ENCODE results near the gene SLC16A4. TPM values are rescaled to one million over a fixed set of nuclear protein-coding genes. Genes with fewer than 3 reads are reported as not detected.

SLC16A4 gene
- total RNA-seq, 1 experiment from 2014 or later, result 0.46 TPM

DNA sequence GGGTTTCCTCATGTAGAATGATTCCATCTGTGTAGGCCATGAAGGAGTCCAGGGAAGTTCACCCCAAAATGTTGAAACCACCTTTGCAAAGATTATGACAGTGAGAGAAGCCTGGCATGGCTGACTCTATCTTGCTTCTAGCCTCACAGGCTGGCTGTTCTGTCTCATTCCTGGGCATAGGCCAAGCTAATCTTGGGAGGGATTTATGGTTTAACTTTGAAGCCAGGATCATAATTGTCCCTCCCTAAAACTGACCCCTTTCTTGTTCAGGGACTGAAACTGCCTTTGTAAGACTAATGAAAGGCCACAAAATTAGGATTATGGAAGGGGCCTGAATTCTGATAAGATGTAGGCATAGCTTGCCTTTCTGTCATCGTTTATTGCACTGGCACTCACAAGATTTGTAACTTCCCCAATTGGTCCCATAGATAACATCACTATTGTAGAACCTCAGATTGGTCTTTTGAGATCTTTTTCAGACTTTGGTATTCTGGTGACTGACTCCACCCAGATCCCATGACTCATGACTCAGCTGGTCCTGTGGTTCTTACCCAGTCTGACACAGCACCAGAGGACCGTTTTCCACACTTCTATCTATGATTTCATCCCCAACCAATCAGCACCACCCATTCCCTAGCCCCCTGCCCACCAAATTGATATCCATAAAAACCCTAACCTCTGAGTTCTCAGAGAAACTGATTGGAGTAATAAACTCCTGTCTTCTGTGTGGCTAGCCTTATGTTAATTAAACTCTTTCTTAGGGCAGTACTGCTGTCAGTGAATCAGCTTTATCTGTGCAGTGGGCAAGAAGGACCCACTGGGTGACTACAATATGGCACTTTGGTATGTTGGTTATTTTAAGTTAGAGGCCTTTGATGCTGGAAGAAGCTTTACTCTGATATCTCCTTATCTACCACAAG, 30.3 kb upstream of the SLC16A4 start:
- CTCF ChIA-PET, result no interaction called here
- Histone ChIP-seq H3K27me3 (ENCODE audit: control insufficient read depth, insufficient read depth, low read length) (no peaks in the 10 kb centered on the region), H3K9me3 (ENCODE audit: control insufficient read depth, insufficient read depth, low read depth, low read length) (no peaks in the 10 kb centered on the region), H3K27ac (ENCODE audit: low read length) (no peak overlapping the region), H3K4me3 (ENCODE audit: low read depth in 2 of 2, low read length in 2 of 2) (no peak overlapping the region), H3K36me3 (ENCODE audit: control insufficient read depth, insufficient read depth, low read length) (no peaks in the 10 kb centered on the region), H3K4me1 (ENCODE audit: control insufficient read depth, insufficient read depth, low read length) (no peaks in the 10 kb centered on the region)
- TF ChIP-seq, protein P1, sequence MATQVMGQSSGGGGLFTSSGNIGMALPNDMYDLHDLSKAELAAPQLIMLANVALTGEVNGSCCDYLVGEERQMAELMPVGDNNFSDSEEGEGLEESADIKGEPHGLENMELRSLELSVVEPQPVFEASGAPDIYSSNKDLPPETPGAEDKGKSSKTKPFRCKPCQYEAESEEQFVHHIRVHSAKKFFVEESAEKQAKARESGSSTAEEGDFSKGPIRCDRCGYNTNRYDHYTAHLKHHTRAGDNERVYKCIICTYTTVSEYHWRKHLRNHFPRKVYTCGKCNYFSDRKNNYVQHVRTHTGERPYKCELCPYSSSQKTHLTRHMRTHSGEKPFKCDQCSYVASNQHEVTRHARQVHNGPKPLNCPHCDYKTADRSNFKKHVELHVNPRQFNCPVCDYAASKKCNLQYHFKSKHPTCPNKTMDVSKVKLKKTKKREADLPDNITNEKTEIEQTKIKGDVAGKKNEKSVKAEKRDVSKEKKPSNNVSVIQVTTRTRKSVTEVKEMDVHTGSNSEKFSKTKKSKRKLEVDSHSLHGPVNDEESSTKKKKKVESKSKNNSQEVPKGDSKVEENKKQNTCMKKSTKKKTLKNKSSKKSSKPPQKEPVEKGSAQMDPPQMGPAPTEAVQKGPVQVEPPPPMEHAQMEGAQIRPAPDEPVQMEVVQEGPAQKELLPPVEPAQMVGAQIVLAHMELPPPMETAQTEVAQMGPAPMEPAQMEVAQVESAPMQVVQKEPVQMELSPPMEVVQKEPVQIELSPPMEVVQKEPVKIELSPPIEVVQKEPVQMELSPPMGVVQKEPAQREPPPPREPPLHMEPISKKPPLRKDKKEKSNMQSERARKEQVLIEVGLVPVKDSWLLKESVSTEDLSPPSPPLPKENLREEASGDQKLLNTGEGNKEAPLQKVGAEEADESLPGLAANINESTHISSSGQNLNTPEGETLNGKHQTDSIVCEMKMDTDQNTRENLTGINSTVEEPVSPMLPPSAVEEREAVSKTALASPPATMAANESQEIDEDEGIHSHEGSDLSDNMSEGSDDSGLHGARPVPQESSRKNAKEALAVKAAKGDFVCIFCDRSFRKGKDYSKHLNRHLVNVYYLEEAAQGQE (IDR thresholded peaks at IDR 0.05; ENCODE audit: insufficient read depth in 1 of 2, low read depth in 2 of 2, low read length in 1 of 2), result no peak
- TF ChIP-seq TCF7L2 (IDR thresholded peaks at IDR 0.05; ENCODE audit: low read depth, low read length) (no peak), SIN3A (IDR thresholded peaks at IDR 0.05; ENCODE audit: borderline replicate concordance, insufficient read depth, low read depth, low read length) (no peak), POLR2AphosphoS5 (IDR thresholded peaks at IDR 0.05; ENCODE audit: low read depth, low read length) (no peak)
- TF ChIP-seq, protein P2, sequence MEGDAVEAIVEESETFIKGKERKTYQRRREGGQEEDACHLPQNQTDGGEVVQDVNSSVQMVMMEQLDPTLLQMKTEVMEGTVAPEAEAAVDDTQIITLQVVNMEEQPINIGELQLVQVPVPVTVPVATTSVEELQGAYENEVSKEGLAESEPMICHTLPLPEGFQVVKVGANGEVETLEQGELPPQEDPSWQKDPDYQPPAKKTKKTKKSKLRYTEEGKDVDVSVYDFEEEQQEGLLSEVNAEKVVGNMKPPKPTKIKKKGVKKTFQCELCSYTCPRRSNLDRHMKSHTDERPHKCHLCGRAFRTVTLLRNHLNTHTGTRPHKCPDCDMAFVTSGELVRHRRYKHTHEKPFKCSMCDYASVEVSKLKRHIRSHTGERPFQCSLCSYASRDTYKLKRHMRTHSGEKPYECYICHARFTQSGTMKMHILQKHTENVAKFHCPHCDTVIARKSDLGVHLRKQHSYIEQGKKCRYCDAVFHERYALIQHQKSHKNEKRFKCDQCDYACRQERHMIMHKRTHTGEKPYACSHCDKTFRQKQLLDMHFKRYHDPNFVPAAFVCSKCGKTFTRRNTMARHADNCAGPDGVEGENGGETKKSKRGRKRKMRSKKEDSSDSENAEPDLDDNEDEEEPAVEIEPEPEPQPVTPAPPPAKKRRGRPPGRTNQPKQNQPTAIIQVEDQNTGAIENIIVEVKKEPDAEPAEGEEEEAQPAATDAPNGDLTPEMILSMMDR (IDR thresholded peaks at IDR 0.05), result no peak
- ATAC-seq, result no peak
- no TSS peak for BruUV-seq (replicated peaks)
- intact Hi-C loops (cut with micrococcal nuclease; ENCODE audit: unreplicated experiment), result no loop called here
- POLR2A ChIA-PET, result interaction anchor here (0.6 kb wide), 1 partner anchor 235 kb away, joined by 3 read pairs; no protein-coding TSS in a partner anchor
- in situ Hi-C loops (cut with HindIII; ENCODE audit: low pct_unique_long_range_greater_than_20kb, low sequenced_read_pairs), result no loop called here
- no peak for DNase-seq (ENCODE audit: low read depth, low spot score)

GRCh38 chr1:110420023-110420662, 29.3 kb upstream of the SLC16A4 start:
- no peak for TF ChIP-seq SIN3A (IDR thresholded peaks at IDR 0.05; ENCODE audit: borderline replicate concordance, insufficient read depth, low read depth, low read length)
- no peak for TF ChIP-seq POLR2AphosphoS5 (IDR thresholded peaks at IDR 0.05; ENCODE audit: low read depth, low read length)
- TF ChIP-seq, protein P2 (IDR thresholded peaks at IDR 0.05), result no peak
- TF ChIP-seq, protein P1 (IDR thresholded peaks at IDR 0.05; ENCODE audit: insufficient read depth in 1 of 2, low read depth in 2 of 2, low read length in 1 of 2), result no peak
- no peak for TF ChIP-seq TCF7L2 (IDR thresholded peaks at IDR 0.05; ENCODE audit: low read depth, low read length)
- intact Hi-C loops (cut with micrococcal nuclease; ENCODE audit: unreplicated experiment) (no loop called here), in situ Hi-C loops (cut with HindIII; ENCODE audit: low pct_unique_long_range_greater_than_20kb, low sequenced_read_pairs) (no loop called here)
- Histone ChIP-seq H3K27me3 (ENCODE audit: control insufficient read depth, insufficient read depth, low read length) (no peaks in the 10 kb centered on the region), H3K9me3 (ENCODE audit: control insufficient read depth, insufficient read depth, low read depth, low read length) (no peaks in the 10 kb centered on the region), H3K4me3 (ENCODE audit: low read depth in 2 of 2, low read length in 2 of 2) (no peak overlapping the region), H3K27ac (ENCODE audit: low read length) (no peak overlapping the region), H3K36me3 (ENCODE audit: control insufficient read depth, insufficient read depth, low read length) (no peaks in the 10 kb centered on the region), H3K4me1 (ENCODE audit: control insufficient read depth, insufficient read depth, low read length) (no peaks in the 10 kb centered on the region)
- DNase-seq (ENCODE audit: low read depth, low spot score), result no peak
- BruUV-seq (replicated peaks), result no TSS peak
- ChIA-PET POLR2A (interaction anchor here (0.6 kb wide), 1 partner anchor 234 kb away, joined by 3 read pairs; no protein-coding TSS in a partner anchor), CTCF (no interaction called here)
- no peak for ATAC-seq
